ENCODE measurements around the gene TNS4.

DNA sequence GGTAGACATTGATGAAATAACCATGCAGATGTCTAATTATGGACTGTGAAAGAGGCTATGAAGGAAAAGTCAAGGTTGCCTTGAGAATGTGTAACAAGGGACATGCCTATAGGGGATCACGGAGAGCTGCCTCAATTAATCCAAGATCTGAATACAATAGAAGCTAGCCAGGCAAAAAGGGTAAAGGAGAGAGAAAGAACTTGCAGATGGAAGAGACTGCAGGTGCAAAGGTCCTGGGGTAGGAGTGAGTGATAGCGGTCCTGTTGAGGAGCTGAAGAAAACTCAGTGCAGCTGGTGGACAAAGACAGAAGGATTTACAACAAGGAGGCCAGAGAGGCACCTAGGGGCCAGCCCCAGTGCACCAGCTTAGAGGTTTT, 15.9 kb upstream of the TNS4 start:
- TF ChIP-seq CTCF (conservative IDR thresholded peaks at IDR 0.05; ENCODE audit: low read depth, low read length): no peak
- TF ChIP-seq EZH2 (IDR thresholded peaks at IDR 0.05; ENCODE audit: low read length, unreplicated experiment): no peak
